Measurements from ENCODE around the gene MUC21. TPM values are rescaled to one million over a fixed set of nuclear protein-coding genes. Genes with fewer than 3 reads are reported as not detected.

MUC21 gene
- total RNA-seq, 2 donors from 2014 or later, result not detected

DNA sequence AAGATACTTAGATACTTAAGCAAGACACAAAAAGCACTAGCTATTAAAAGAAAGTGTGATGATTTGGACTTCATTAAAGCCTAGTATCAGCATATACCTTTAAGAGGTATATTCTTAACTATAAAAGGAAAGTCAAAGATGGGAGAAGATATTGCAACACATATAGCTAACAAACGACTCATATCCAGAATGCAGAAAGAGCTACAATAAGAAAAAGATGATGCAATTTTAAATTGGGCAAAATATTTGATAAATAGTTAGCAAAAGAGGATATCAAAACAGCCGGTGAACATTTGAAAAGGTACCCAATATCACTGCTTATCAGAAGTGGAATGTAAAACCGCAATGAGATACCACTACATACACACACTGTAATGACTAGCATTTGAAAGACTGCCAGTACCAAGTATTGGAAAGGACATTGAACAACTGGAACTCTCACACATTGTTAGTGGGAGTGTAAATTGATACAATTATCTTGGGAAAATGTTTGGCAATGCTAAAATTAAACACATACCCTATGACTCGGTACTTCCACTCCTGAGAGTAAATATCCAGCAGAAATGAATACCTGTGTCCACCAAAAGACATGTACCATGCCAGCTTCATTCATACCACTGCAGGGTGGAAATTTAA lies 52.5 kb downstream of the MUC21 start:
- no peak for DNase-seq
- intact Hi-C loops (cut with DNase I), result no loop called here
- no peaks in the 10 kb centered on the region for H3K9me3 ChIP-seq
- H3K27ac ChIP-seq, result no peak overlapping the region
- no peak overlapping the region for H3K4me3 ChIP-seq
- H3K36me3 ChIP-seq, result no peaks in the 10 kb centered on the region
- H3K9ac ChIP-seq (ENCODE audit: low read depth in 2 of 2, low read length in 2 of 2), result no peak overlapping the region
- no peaks in the 10 kb centered on the region for H3K4me1 ChIP-seq
- TF ChIP-seq, protein P1, sequence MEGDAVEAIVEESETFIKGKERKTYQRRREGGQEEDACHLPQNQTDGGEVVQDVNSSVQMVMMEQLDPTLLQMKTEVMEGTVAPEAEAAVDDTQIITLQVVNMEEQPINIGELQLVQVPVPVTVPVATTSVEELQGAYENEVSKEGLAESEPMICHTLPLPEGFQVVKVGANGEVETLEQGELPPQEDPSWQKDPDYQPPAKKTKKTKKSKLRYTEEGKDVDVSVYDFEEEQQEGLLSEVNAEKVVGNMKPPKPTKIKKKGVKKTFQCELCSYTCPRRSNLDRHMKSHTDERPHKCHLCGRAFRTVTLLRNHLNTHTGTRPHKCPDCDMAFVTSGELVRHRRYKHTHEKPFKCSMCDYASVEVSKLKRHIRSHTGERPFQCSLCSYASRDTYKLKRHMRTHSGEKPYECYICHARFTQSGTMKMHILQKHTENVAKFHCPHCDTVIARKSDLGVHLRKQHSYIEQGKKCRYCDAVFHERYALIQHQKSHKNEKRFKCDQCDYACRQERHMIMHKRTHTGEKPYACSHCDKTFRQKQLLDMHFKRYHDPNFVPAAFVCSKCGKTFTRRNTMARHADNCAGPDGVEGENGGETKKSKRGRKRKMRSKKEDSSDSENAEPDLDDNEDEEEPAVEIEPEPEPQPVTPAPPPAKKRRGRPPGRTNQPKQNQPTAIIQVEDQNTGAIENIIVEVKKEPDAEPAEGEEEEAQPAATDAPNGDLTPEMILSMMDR (IDR thresholded peaks at IDR 0.05), result no peak
- H3K27me3 ChIP-seq, result no peaks in the 10 kb centered on the region

DNA sequence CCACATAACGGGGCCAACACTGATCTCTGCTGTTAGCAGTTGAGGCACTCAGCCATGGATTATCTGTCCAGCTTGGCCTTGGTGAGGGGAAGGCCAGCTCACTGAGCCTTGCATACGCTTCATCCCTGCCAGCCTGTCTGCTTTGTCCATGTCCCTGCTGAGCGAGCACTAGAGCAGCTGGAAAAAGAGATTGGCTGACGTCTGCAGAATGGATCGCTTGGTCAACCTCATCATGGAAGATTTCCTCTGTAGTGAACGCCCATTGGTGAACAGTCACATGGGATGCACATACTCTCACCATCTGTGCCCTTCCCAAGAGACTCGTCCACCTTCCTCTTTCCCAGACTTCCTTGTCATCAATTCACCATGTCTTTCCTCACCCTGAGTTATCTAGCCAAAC lies 53.7 kb downstream of the MUC21 start:
- TF ChIP-seq, protein P1 (IDR thresholded peaks at IDR 0.05), result no peak
- no peaks in the 10 kb centered on the region for H3K4me1 ChIP-seq
- H3K27ac ChIP-seq, result no peak overlapping the region
- no peak overlapping the region for H3K4me3 ChIP-seq
- H3K36me3 ChIP-seq, result no peaks in the 10 kb centered on the region
- no peaks in the 10 kb centered on the region for H3K9me3 ChIP-seq
- no peak for DNase-seq
- no peaks in the 10 kb centered on the region for H3K27me3 ChIP-seq
- intact Hi-C loops (cut with DNase I), result no loop called here
- H3K9ac ChIP-seq (ENCODE audit: low read depth in 2 of 2, low read length in 2 of 2), result no peak overlapping the region

DNA sequence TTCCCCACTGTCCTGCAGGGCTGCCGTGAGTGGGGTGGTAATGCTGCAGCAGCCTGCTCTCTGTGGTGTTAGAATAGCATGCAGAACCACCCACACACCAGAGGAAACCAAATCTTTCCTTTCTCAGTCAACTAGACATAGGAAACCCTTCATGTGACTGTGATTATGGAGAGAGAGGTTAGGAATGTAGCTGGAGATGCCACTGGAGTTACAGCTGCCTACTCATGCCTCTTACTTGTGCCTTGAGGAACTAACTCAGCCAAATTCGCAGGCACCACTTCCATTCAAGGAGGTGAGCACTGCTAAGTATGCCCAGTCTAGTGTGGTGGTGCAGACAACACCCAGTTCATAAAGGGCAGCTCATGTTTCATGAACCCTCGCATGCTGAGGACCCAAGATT lies 54.2 kb downstream of the MUC21 start:
- Histone ChIP-seq H3K9me3 (no peaks in the 10 kb centered on the region), H3K27me3 (no peaks in the 10 kb centered on the region), H3K9ac (ENCODE audit: low read depth in 2 of 2, low read length in 2 of 2) (no peak overlapping the region), H3K4me1 (no peaks in the 10 kb centered on the region), H3K27ac (no peak overlapping the region), H3K36me3 (no peaks in the 10 kb centered on the region), H3K4me3 (no peak overlapping the region)
- TF ChIP-seq, protein P1 (IDR thresholded peaks at IDR 0.05), result no peak
- intact Hi-C loops (cut with DNase I), result no loop called here
- no peak for DNase-seq

DNA sequence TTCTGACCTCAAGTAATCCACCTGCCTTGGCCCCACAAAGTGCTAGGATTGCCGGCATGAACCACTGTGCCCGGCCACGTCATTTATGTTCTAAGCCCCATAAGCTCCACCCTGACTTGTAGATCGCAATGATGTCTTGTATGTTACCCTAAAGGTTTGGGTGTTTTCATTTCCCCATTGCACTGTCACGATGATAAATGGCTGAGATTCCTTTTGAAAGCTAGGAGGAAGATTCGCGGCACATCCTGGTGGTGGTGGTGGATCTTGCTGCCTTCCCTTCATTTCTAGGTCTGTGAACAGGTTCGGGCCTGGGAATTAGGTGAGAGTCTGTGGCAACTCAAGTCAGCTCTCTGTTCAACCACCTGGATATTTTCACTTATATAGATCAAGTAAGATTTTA lies 55.0 kb downstream of the MUC21 start:
- Histone ChIP-seq H3K9ac (ENCODE audit: low read depth in 2 of 2, low read length in 2 of 2) (no peak overlapping the region), H3K4me3 (no peak overlapping the region), H3K36me3 (no peaks in the 10 kb centered on the region), H3K27me3 (no peaks in the 10 kb centered on the region), H3K4me1 (no peaks in the 10 kb centered on the region), H3K9me3 (no peaks in the 10 kb centered on the region), H3K27ac (no peak overlapping the region)
- TF ChIP-seq, protein P1 (IDR thresholded peaks at IDR 0.05), result no peak
- intact Hi-C loops (cut with DNase I), result no loop called here
- no peak for DNase-seq

Other genes starting within 250 kb of the MUC21 start
- 100 to 1,000 TPM; 130 to 158 TPM for gene FLOT1, start 241.0 kb upstream of the MUC21 start, total RNA-seq
- gene IER3, start 239.2 kb upstream of the MUC21 start, total RNA-seq, result 10 to 100 TPM; 47.2 to 92.8 TPM
- gene DDR1, start 99.2 kb upstream of the MUC21 start, total RNA-seq, result 100 to 1,000 TPM; 261 to 267 TPM
- 10 to 100 TPM; 15.8 to 25.7 TPM for gene GTF2H4, start 75.5 kb upstream of the MUC21 start, total RNA-seq
- gene VARS2, start 69.5 kb upstream of the MUC21 start, total RNA-seq, result 10 to 100 TPM; 27.5 to 55.6 TPM
- 1 to 10 TPM in 1 of 2 donors, not detected in 1; 1.3 TPM for gene SFTA2, start 51.5 kb upstream of the MUC21 start, total RNA-seq
- under 1 TPM in 1 of 2 donors, not detected in 1; 0.30 TPM for gene MUCL3, start 42.7 kb upstream of the MUC21 start, total RNA-seq
- gene MUC22, start 26.8 kb downstream of the MUC21 start, total RNA-seq, result not detected
- gene C6orf15, start 128.9 kb downstream of the MUC21 start, total RNA-seq, result not detected
- gene PSORS1C1, start 131.1 kb downstream of the MUC21 start, total RNA-seq, result 1 to 10 TPM; 2.2 to 5.6 TPM
- not detected for gene CDSN, start 136.7 kb downstream of the MUC21 start, total RNA-seq
- gene PSORS1C2, start 155.3 kb downstream of the MUC21 start, total RNA-seq, result not detected
- gene CCHCR1, start 174.1 kb downstream of the MUC21 start, total RNA-seq, result 10 to 100 TPM; 31.8 to 55.4 TPM
- gene TCF19, start 174.9 kb downstream of the MUC21 start, total RNA-seq, result 10 to 100 TPM in 1 of 2 donors, 1 to 10 TPM in 1; 8.8 to 39.6 TPM
- 1 to 10 TPM; 3.4 to 7.0 TPM for gene POU5F1, start 187.0 kb downstream of the MUC21 start, total RNA-seq

Measured in colonic mucosa (tissue), 4 donors.